H9 (cell line): ENCODE measurements around the gene CPM. TPM values are rescaled to one million over a fixed set of nuclear protein-coding genes. Genes with fewer than 3 reads are reported as not detected.

Experiments
- DNase-seq: peaks from one replicate; pipeline ENCODE4 v3.0.0-alpha.2; 2017
- H2AFZ ChIP-seq: one replicate; pipeline ENCODE4 v1.6.1; 2013; ENCODE audit warnings: mild to moderate bottlenecking, low read length, control low read depth, moderate library complexity
- H2AK5ac ChIP-seq: 2 replicates; pipeline ENCODE4 v1.6.1; 2013; ENCODE audit warnings: low read length, control low read depth, mixed read lengths; ENCODE audit not compliant: insufficient read length
- H2BK120ac ChIP-seq: one replicate; pipeline ENCODE4 v1.6.1; 2013; ENCODE audit warnings: low read depth, mild to moderate bottlenecking, low read length, control low read depth, inconsistent platforms; ENCODE audit not compliant: poor library complexity, severe bottlenecking
- H2BK12ac ChIP-seq: 2 replicates; pipeline ENCODE4 v1.6.1; 2013; ENCODE audit warnings: low read length, control low read depth, mixed read lengths, low read depth; ENCODE audit not compliant: insufficient read length
- H2BK15ac ChIP-seq: 2 replicates; pipeline ENCODE4 v1.6.1; 2013; ENCODE audit warnings: low read depth, low read length, control low read depth
- H2BK20ac ChIP-seq: one replicate; pipeline ENCODE4 v1.6.1; 2013; ENCODE audit warnings: low read depth, mild to moderate bottlenecking, low read length, control low read depth, inconsistent platforms; ENCODE audit not compliant: poor library complexity, severe bottlenecking
- H2BK5ac ChIP-seq: 2 replicates; pipeline ENCODE4 v1.6.1; 2013; ENCODE audit warnings: low read length, control low read depth, mixed read lengths; ENCODE audit not compliant: insufficient read length
- H3K14ac ChIP-seq: 2 replicates; pipeline ENCODE4 v1.6.1; 2013; ENCODE audit warnings: low read length, control low read depth; ENCODE audit not compliant: insufficient read depth
- H3K18ac ChIP-seq: 2 replicates; pipeline ENCODE4 v1.6.1; 2013; ENCODE audit warnings: low read depth, mild to moderate bottlenecking, mixed read lengths, low read length, control low read depth; ENCODE audit not compliant: insufficient read length
- H3K23ac ChIP-seq: 2 replicates; pipeline ENCODE4 v1.6.1; 2013; ENCODE audit warnings: low read length, control low read depth, mixed read lengths, low read depth; ENCODE audit not compliant: insufficient read length
- H3K23me2 ChIP-seq: 2 replicates; pipeline ENCODE4 v1.6.1; 2013; ENCODE audit warnings: low read depth, mild to moderate bottlenecking, mixed read lengths, low read length, control low read depth; ENCODE audit not compliant: insufficient read length, poor library complexity, severe bottlenecking
- H3K27ac ChIP-seq: 2 replicates; pipeline ENCODE4 v1.5.1; 2013; ENCODE audit warnings: low read length, control low read depth, mixed read lengths, low read depth; ENCODE audit not compliant: insufficient read length
- H3K27me3 ChIP-seq: 2 replicates; pipeline ENCODE4 v1.6.1; 2013; ENCODE audit warnings: low read length, control low read depth, inconsistent platforms; ENCODE audit not compliant: insufficient read depth
- H3K4ac ChIP-seq: 2 replicates; pipeline ENCODE4 v1.6.1; 2013; ENCODE audit warnings: low read depth, mild to moderate bottlenecking, control low read depth, inconsistent platforms, low read length, moderate library complexity
- H3K4me1 ChIP-seq: 2 replicates; pipeline ENCODE4 v1.6.1; 2013; ENCODE audit warnings: low read length, control low read depth, inconsistent platforms; ENCODE audit not compliant: insufficient read depth
- H3K4me2 ChIP-seq: 2 replicates; pipeline ENCODE4 v1.6.1; 2013; ENCODE audit warnings: low read length, control low read depth, mixed read lengths; ENCODE audit not compliant: insufficient read length, insufficient read depth
- H3K56ac ChIP-seq: 2 replicates; pipeline ENCODE4 v1.6.1; 2013; ENCODE audit warnings: low read depth, mild to moderate bottlenecking, mixed read lengths, low read length, control low read depth; ENCODE audit not compliant: insufficient read length
- H3K79me1 ChIP-seq: 2 replicates; pipeline ENCODE4 v1.6.1; 2013; ENCODE audit warnings: low read depth, mild to moderate bottlenecking, moderate library complexity, low read length, control low read depth, inconsistent platforms; ENCODE audit not compliant: insufficient read depth, poor library complexity, severe bottlenecking
- H3K79me2 ChIP-seq: 2 replicates; pipeline ENCODE4 v1.6.1; 2013; ENCODE audit warnings: low read length, control low read depth, inconsistent platforms; ENCODE audit not compliant: insufficient read depth
- H3K9ac ChIP-seq: 2 replicates; pipeline ENCODE4 v1.6.1; 2013; ENCODE audit warnings: low read length, control low read depth, mixed read lengths; ENCODE audit not compliant: insufficient read length; ENCODE audit errors: extremely low read depth
- H3K9me3 ChIP-seq: one replicate; pipeline ENCODE4 v1.6.1; 2013; ENCODE audit warnings: low read depth, low read length, inconsistent platforms; ENCODE audit not compliant: control insufficient read depth
- H3T11ph ChIP-seq: one replicate; pipeline ENCODE4 v1.6.1; 2013; ENCODE audit warnings: mild to moderate bottlenecking, low read length, control low read depth, inconsistent platforms
- H4K20me1 ChIP-seq: one replicate; pipeline ENCODE4 v1.6.1; 2013; ENCODE audit not compliant: control insufficient read depth, insufficient read length, insufficient read depth
- H4K5ac ChIP-seq: 2 replicates; pipeline ENCODE4 v1.6.1; 2013; ENCODE audit warnings: low read depth, mild to moderate bottlenecking, mixed read lengths, low read length, control low read depth; ENCODE audit not compliant: insufficient read length
- H4K8ac ChIP-seq: replicated peaks from 2 replicates; pipeline ENCODE4 v1.6.1; 2013; ENCODE audit warnings: low read length, control low read depth, mixed read lengths, low read depth; ENCODE audit not compliant: insufficient read length
- H4K91ac ChIP-seq: 2 replicates; pipeline ENCODE4 v1.6.1; 2013; ENCODE audit warnings: low read depth, mild to moderate bottlenecking, moderate library complexity, mixed read lengths, low read length, control low read depth; ENCODE audit not compliant: insufficient read length
- H3K27ac Mint-ChIP-seq, 3 experiments: 2 replicates in 2 of 3; 3 replicates in 1 of 3; pipeline ENCODE4 v1.8.0; 2020 to 2021; ENCODE audit warnings: mixed read lengths in 3 of 3, mild to moderate bottlenecking in 1 of 3, moderate library complexity in 1 of 3
- H3K27me3 Mint-ChIP-seq: 2 replicates; pipeline ENCODE4 v1.8.0; 2021; ENCODE audit warnings: low read depth, mild to moderate bottlenecking, moderate library complexity, mixed read lengths
- H3K36me3 Mint-ChIP-seq, 3 experiments: 2 replicates in 2 of 3; 3 replicates in 1 of 3; pipeline ENCODE4 v1.8.0; 2020 to 2021; ENCODE audit warnings: low read depth in 3 of 3, mixed read lengths in 3 of 3; ENCODE audit not compliant: insufficient read depth in 1 of 3
- H3K4me1 Mint-ChIP-seq, 2 experiments: 2 replicates each; pipeline ENCODE4 v1.8.0; 2020; ENCODE audit warnings: mixed read lengths in 2 of 2
- H3K4me3 Mint-ChIP-seq, 2 experiments: 2 replicates in 1 of 2; 3 replicates in 1 of 2; pipeline ENCODE4 v1.8.0; 2020 to 2021; ENCODE audit warnings: mild to moderate bottlenecking in 2 of 2, mixed read lengths in 2 of 2, moderate library complexity in 1 of 2
- H3K9me3 Mint-ChIP-seq, 2 experiments: 2 replicates in 1 of 2; 3 replicates in 1 of 2; pipeline ENCODE4 v1.8.0; 2020; ENCODE audit warnings: mild to moderate bottlenecking in 2 of 2, mixed read lengths in 2 of 2, moderate library complexity in 1 of 2
- CTCF ChIP-seq: fragments of 200-600 bp; sonication (generic); conservative IDR thresholded peaks from 3 replicates; pipeline ENCODE4 v1.8.0; 2021; ENCODE audit warnings: antibody characterized with exemption, mild to moderate bottlenecking
- WGBS: extraction: QIAGEN DNeasy Blood & Tissue Kit; methylation state at CpG from one replicate; pipeline ENCODE4 v1.1.7; 2013; ENCODE audit warnings: missing lambda C conversion rate, low lambda C conversion rate, mixed read lengths; ENCODE audit not compliant: insufficient read length; ENCODE audit errors: extremely low coverage; 5-methylcytosine and 5-hydroxymethylcytosine counted together
- total RNA-seq: library from RNA; stranded (reverse); gene quantifications from 2 replicates; pipeline ENCODE4 v1.2.1, GENCODE V29; 2021

CPM gene
- total RNA-seq, 1 experiment from 2014 or later = 1.2 TPM

GRCh38 chr12:68930178-68930577, 2.8 kb downstream of the CPM start:
- no peak overlapping the region for H2BK12ac ChIP-seq
- Mint-ChIP-seq H3K27me3 (peaks cover 42% of the 10 kb centered on the region), H3K4me3 (no peak overlapping the region), H3K4me1 (peaks cover 8% of the 10 kb centered on the region in 2 experiments), H3K9me3 (no peaks in the 10 kb centered on the region), H3K27ac (no peak overlapping the region), H3K36me3 (no peaks in the 10 kb centered on the region)
- no peak overlapping the region for H3K4ac ChIP-seq
- H3K9me3 ChIP-seq = no peaks in the 10 kb centered on the region
- H2AK5ac ChIP-seq = no peak overlapping the region
- peaks cover 3% of the 10 kb centered on the region for H3K23me2 ChIP-seq
- H2BK15ac ChIP-seq = no peak overlapping the region
- H3K4me1 ChIP-seq = no peaks in the 10 kb centered on the region
- no CpG with 5 or more reads among the region's 6 CpGs for WGBS
- no peak for TF ChIP-seq CTCF
- H3K23ac ChIP-seq = no peak overlapping the region
- no peak overlapping the region for H3K9ac ChIP-seq
- H4K8ac ChIP-seq = no peak overlapping the region
- H2BK20ac ChIP-seq = no peak overlapping the region
- H3K56ac ChIP-seq = no peak overlapping the region
- H4K5ac ChIP-seq = no peak overlapping the region
- H3T11ph ChIP-seq = no peak overlapping the region
- no peak overlapping the region for H4K91ac ChIP-seq
- H3K27ac ChIP-seq = no peak overlapping the region
- peaks cover 12% of the 10 kb centered on the region; the same call in 1 of the 2 replicates for H3K27me3 ChIP-seq
- no peak overlapping the region for H3K4me2 ChIP-seq
- H2BK120ac ChIP-seq = no peak overlapping the region
- H3K79me2 ChIP-seq = no peaks in the 10 kb centered on the region
- no peak overlapping the region for H3K18ac ChIP-seq
- DNase-seq = no peak
- H3K14ac ChIP-seq = no peak overlapping the region
- H4K20me1 ChIP-seq = no peaks in the 10 kb centered on the region
- H2BK5ac ChIP-seq = no peak overlapping the region
- H3K79me1 ChIP-seq = no peaks in the 10 kb centered on the region
- H2AFZ ChIP-seq = no peak overlapping the region
